ENCODE results near the gene CRYBG1. TPM values are rescaled to one million over a fixed set of nuclear protein-coding genes. Genes with fewer than 3 reads are reported as not detected.

Gene CRYBG1
- total RNA-seq, 1 experiment from 2014 or later: 19.9 TPM

GRCh38 chr6:106490436-106490835, 129.9 kb downstream of the CRYBG1 start:
- H2AFZ ChIP-seq (ENCODE audit: low read length): no peak overlapping the region
- no peak overlapping the region for H3K9ac ChIP-seq (ENCODE audit: low read length)
- no peaks in the 10 kb centered on the region for H4K20me1 ChIP-seq (ENCODE audit: low read length)
- CTCF ChIA-PET: interaction anchor here (0.6 kb wide), 1 partner anchor 73 kb away, joined by 5 read pairs; no protein-coding TSS in a partner anchor
- intact Hi-C loops (cut with micrococcal nuclease): no loop called here
- no peaks in the 10 kb centered on the region for H3K9me2 ChIP-seq (replicated peaks; ENCODE audit: low read length)
- H3K4me3 ChIP-seq (ENCODE audit: low read length): no peak overlapping the region
- no peaks in the 10 kb centered on the region for H3K36me3 ChIP-seq (ENCODE audit: low read depth, low read length)
- H3K9me3 ChIP-seq (ENCODE audit: low read length): no peaks in the 10 kb centered on the region
- H3F3A ChIP-seq (ENCODE audit: low read length, unreplicated experiment): no peaks in the 10 kb centered on the region
- no TSS peak for BruUV-seq (replicated peaks)
- TF ChIP-seq, protein P1, sequence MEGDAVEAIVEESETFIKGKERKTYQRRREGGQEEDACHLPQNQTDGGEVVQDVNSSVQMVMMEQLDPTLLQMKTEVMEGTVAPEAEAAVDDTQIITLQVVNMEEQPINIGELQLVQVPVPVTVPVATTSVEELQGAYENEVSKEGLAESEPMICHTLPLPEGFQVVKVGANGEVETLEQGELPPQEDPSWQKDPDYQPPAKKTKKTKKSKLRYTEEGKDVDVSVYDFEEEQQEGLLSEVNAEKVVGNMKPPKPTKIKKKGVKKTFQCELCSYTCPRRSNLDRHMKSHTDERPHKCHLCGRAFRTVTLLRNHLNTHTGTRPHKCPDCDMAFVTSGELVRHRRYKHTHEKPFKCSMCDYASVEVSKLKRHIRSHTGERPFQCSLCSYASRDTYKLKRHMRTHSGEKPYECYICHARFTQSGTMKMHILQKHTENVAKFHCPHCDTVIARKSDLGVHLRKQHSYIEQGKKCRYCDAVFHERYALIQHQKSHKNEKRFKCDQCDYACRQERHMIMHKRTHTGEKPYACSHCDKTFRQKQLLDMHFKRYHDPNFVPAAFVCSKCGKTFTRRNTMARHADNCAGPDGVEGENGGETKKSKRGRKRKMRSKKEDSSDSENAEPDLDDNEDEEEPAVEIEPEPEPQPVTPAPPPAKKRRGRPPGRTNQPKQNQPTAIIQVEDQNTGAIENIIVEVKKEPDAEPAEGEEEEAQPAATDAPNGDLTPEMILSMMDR (conservative IDR thresholded peaks at IDR 0.05; ENCODE audit: low read depth, low read length): no peak
- TF ChIP-seq EZH2 (IDR thresholded peaks at IDR 0.05; ENCODE audit: low read length, unreplicated experiment) (no peak), EZH2phosphoT487 (IDR thresholded peaks at IDR 0.05; ENCODE audit: borderline replicate concordance, low read length) (no peak)
- ATAC-seq (peak; percentile 90), DNase-seq (peak; percentile 65)
- H3K4me2 ChIP-seq (ENCODE audit: low read length): peak overlapping the region; percentile 53
- POLR2A ChIA-PET (ENCODE audit: unreplicated experiment): interaction anchor here (0.7 kb wide), 1 partner anchor 78 kb away, joined by 3 read pairs; no protein-coding TSS in a partner anchor
- H3K79me2 ChIP-seq (ENCODE audit: low read length): no peaks in the 10 kb centered on the region
- H3K27me3 ChIP-seq (ENCODE audit: low read length): no peaks in the 10 kb centered on the region
- H3K4me1 ChIP-seq (ENCODE audit: insufficient read depth, low read length): peaks cover 13% of the 10 kb centered on the region
- H3K27ac ChIP-seq (ENCODE audit: low read length): no peak overlapping the region; the same call in 1 of the 2 replicates

GRCh38 chr6:106490974-106491373, 130.5 kb downstream of the CRYBG1 start:
- peak overlapping the region; percentile 53; the same call in 1 of the 2 replicates for H3K4me2 ChIP-seq (ENCODE audit: low read length)
- DNase-seq (no peak), ATAC-seq (no peak)
- H3K27me3 ChIP-seq (ENCODE audit: low read length): no peaks in the 10 kb centered on the region
- H3K4me1 ChIP-seq (ENCODE audit: insufficient read depth, low read length): peaks cover 13% of the 10 kb centered on the region
- H4K20me1 ChIP-seq (ENCODE audit: low read length): no peaks in the 10 kb centered on the region
- H3K9me3 ChIP-seq (ENCODE audit: low read length): no peaks in the 10 kb centered on the region
- TF ChIP-seq EZH2phosphoT487 (IDR thresholded peaks at IDR 0.05; ENCODE audit: borderline replicate concordance, low read length): no peak
- TF ChIP-seq, protein P1 (conservative IDR thresholded peaks at IDR 0.05; ENCODE audit: low read depth, low read length): no peak
- TF ChIP-seq EZH2 (IDR thresholded peaks at IDR 0.05; ENCODE audit: low read length, unreplicated experiment): no peak
- intact Hi-C loops (cut with micrococcal nuclease): no loop called here
- ChIA-PET POLR2A (ENCODE audit: unreplicated experiment) (interaction anchor here (0.7 kb wide), 1 partner anchor 77 kb away, joined by 3 read pairs; no protein-coding TSS in a partner anchor), CTCF (no interaction called here)
- H3K36me3 ChIP-seq (ENCODE audit: low read depth, low read length): no peaks in the 10 kb centered on the region
- no peaks in the 10 kb centered on the region for H3F3A ChIP-seq (ENCODE audit: low read length, unreplicated experiment)
- no peaks in the 10 kb centered on the region for H3K9me2 ChIP-seq (replicated peaks; ENCODE audit: low read length)
- H2AFZ ChIP-seq (ENCODE audit: low read length): no peak overlapping the region
- no peak overlapping the region for H3K4me3 ChIP-seq (ENCODE audit: low read length)
- BruUV-seq (replicated peaks): no TSS peak
- no peaks in the 10 kb centered on the region for H3K79me2 ChIP-seq (ENCODE audit: low read length)
- no peak overlapping the region for H3K27ac ChIP-seq (ENCODE audit: low read length)
- H3K9ac ChIP-seq (ENCODE audit: low read length): no peak overlapping the region

DNA sequence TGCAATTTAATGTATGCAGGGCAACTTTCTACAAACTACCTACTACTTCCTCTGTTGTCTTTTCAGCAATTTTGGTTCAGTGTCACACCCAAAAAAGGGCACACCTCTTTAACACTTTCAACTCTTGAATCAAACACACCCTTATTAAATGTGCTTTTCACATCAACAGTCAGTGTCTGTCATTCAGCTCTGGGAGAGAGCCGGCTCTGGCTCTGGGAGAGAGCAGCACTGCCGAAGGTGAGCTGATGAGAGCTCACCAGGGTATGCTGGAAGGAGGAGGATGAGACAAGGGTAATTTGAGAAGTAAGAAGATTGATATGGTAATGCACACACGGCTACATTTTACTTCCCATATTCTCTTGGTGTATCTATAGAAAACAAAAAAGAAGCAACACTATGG, 134.5 kb downstream of the CRYBG1 start:
- H4K20me1 ChIP-seq (ENCODE audit: low read length): no peaks in the 10 kb centered on the region
- no peaks in the 10 kb centered on the region for H3K9me3 ChIP-seq (ENCODE audit: low read length)
- DNase-seq (no peak), ATAC-seq (no peak)
- H2AFZ ChIP-seq (ENCODE audit: low read length): no peak overlapping the region
- no peaks in the 10 kb centered on the region for H3K36me3 ChIP-seq (ENCODE audit: low read depth, low read length)
- no peak overlapping the region for H3K9ac ChIP-seq (ENCODE audit: low read length)
- no peaks in the 10 kb centered on the region for H3K27me3 ChIP-seq (ENCODE audit: low read length)
- H3K27ac ChIP-seq (ENCODE audit: low read length): no peak overlapping the region
- H3K4me2 ChIP-seq (ENCODE audit: low read length): no peak overlapping the region
- POLR2A ChIA-PET (ENCODE audit: unreplicated experiment): no interaction called here
- intact Hi-C loops (cut with micrococcal nuclease): no loop called here
- peaks cover 9% of the 10 kb centered on the region for H3K4me1 ChIP-seq (ENCODE audit: insufficient read depth, low read length)
- CTCF ChIA-PET: no interaction called here
- no peaks in the 10 kb centered on the region for H3K9me2 ChIP-seq (replicated peaks; ENCODE audit: low read length)
- no peaks in the 10 kb centered on the region for H3F3A ChIP-seq (ENCODE audit: low read length, unreplicated experiment)
- H3K4me3 ChIP-seq (ENCODE audit: low read length): no peak overlapping the region
- TF ChIP-seq, protein P1 (conservative IDR thresholded peaks at IDR 0.05; ENCODE audit: low read depth, low read length): no peak
- TF ChIP-seq EZH2phosphoT487 (IDR thresholded peaks at IDR 0.05; ENCODE audit: borderline replicate concordance, low read length): no peak
- TF ChIP-seq EZH2 (IDR thresholded peaks at IDR 0.05; ENCODE audit: low read length, unreplicated experiment): no peak
- H3K79me2 ChIP-seq (ENCODE audit: low read length): no peaks in the 10 kb centered on the region
- no TSS peak for BruUV-seq (replicated peaks)

Data from PC-3 (cell line).